CD4-positive, alpha-beta T cell treated with Interleukin-6 at 100 ng/mL for 8 hours (primary cell): ENCODE measurements around the gene ITGAD.

Source experiments
- DNase-seq: peaks from one replicate; pipeline ENCODE4 v3.0.0-alpha.2; 2020; ENCODE audit warnings: mixed read lengths, low spot score

The ITGAD gene

GRCh38 chr16:31459687-31460581, 66.8 kb downstream of the ITGAD start:
- DNase-seq: peak; percentile 100

GRCh38 chr16:31460582-31461002, 67.5 kb downstream of the ITGAD start:
- DNase-seq: peak; percentile 51

- DNase-seq: no peak
Measured at GRCh38 chr16:31461201-31461920, 68.2 kb downstream of the ITGAD start.

GRCh38 chr16:31461921-31462804, 69.0 kb downstream of the ITGAD start:
- DNase-seq: no peak

- DNase-seq: no peak
Measured at GRCh38 chr16:31464348-31464769, 71.2 kb downstream of the ITGAD start.

- DNase-seq: no peak
Measured at GRCh38 chr16:31464781-31465260, 71.7 kb downstream of the ITGAD start.

- no peak for DNase-seq
Measured at GRCh38 chr16:31465788-31466370, 72.7 kb downstream of the ITGAD start.

- no peak for DNase-seq
Measured at GRCh38 chr16:31466381-31466841, 73.3 kb downstream of the ITGAD start.

GRCh38 chr16:31467151-31467773, 74.1 kb downstream of the ITGAD start:
- DNase-seq: peak; percentile 42

GRCh38 chr16:31467858-31468257, 74.7 kb downstream of the ITGAD start:
- no peak for DNase-seq

- DNase-seq: no peak
Measured at GRCh38 chr16:31470615-31471014, 77.5 kb downstream of the ITGAD start.

- no peak for DNase-seq
Measured at GRCh38 chr16:31471241-31471874, 78.2 kb downstream of the ITGAD start.

- no peak for DNase-seq
Measured at GRCh38 chr16:31471875-31472708, 79.0 kb downstream of the ITGAD start, which contains the start of gene TGFB1I1. Gene TGFB1I1, plus strand, starts transcription at chr16:31472152. Its CDS starts 37 bp downstream, at chr16:31472189.

GRCh38 chr16:31472709-31473203, 79.6 kb downstream of the ITGAD start:
- no peak for DNase-seq

GRCh38 chr16:31473264-31473984, 80.3 kb downstream of the ITGAD start:
- no peak for DNase-seq

GRCh38 chr16:31474173-31474714, 81.1 kb downstream of the ITGAD start:
- no peak for DNase-seq

- DNase-seq: no peak
Measured at GRCh38 chr16:31474773-31475738, 81.9 kb downstream of the ITGAD start.
